ENCODE data around the gene NAE1.

- TF ChIP-seq CTCF (conservative IDR thresholded peaks at IDR 0.05; ENCODE audit: low read length) = no peak
- no peak for TF ChIP-seq EZH2phosphoT487 (IDR thresholded peaks at IDR 0.05; ENCODE audit: borderline replicate concordance, low read depth, low read length)
These were observed 16.0 kb downstream of the NAE1 start for GRCh38 chr16:66814734-66815133.
